Pancreas (tissue), 10 donors: Measurements from ENCODE around the gene CXXC4. TPM values are rescaled to one million over a fixed set of nuclear protein-coding genes. Genes with fewer than 3 reads are reported as not detected.

Experiments used
- ATAC-seq, 4 donors: fragments of 200-7000 bp; cut with Tn5 transposase; one replicate each; pipeline versions ENCODE4 v1.8.0 to v1.9.1; 2020; ENCODE audit warnings: mild to moderate bottlenecking in 4 of 4, moderate library complexity in 4 of 4
- DNase-seq, 6 donors: peaks; one replicate each; pipeline ENCODE4 v3.0.0-alpha.2; 2020
- FAIRE-seq: peaks from 2 replicates; lab custom pipeline; 2012; peaks lifted over from hg19 to GRCh38; lab: Jason Lieb, UNC
- H3K27ac ChIP-seq, 4 donors: fragments of 200-600 bp; sonication (generic); 1 replicate in 3 of 4; 2 replicates in 1 of 4; pipeline versions ENCODE4 v1.5.0 to v1.8.0; 2020
- H3K27me3 ChIP-seq, 4 donors: fragments of 200-600 bp; one replicate each; pipeline ENCODE4 v1.8.0; 2021
- H3K36me3 ChIP-seq, 3 donors: fragments of 200-600 bp; sonication (generic) in 1 of 3; one replicate each; pipeline versions ENCODE4 v1.5.0 to v1.8.0; 2020 to 2021
- H3K4me1 ChIP-seq, 3 donors: fragments of 200-600 bp; one replicate each; pipeline ENCODE4 v1.8.0; 2021
- H3K4me3 ChIP-seq, 4 donors: fragments of 200-600 bp; sonication (generic) in 2 of 4; one replicate each; pipeline versions ENCODE4 v1.5.0 to v1.8.0; 2020 to 2021
- H3K9me3 ChIP-seq, 4 donors: fragments of 200-600 bp; one replicate each; pipeline ENCODE4 v1.8.0; 2021
- WGBS, 2 donors: extraction: QIAGEN DNeasy Blood & Tissue Kit; methylation state at CpG; one replicate each; pipeline ENCODE4 v1.1.7; 2013; 5-methylcytosine and 5-hydroxymethylcytosine counted together
- intact Hi-C, 3 donors: fragments of 100-400 bp; cut with DNase I; formaldehyde crosslinking; loops; one replicate each; pipeline versions ENCODE4 v1.11.1 to v1.14.2; 2022
- polyA plus RNA-seq, 2 donors: library from polyadenylated mRNA; stranded (reverse); fragments of 200-250 nt; gene quantifications; one replicate each; pipeline ENCODE4 v1.2.3, GENCODE V29; 2013
- total RNA-seq, 6 donors: library from RNA; stranded (reverse); fragmentation: NEBNext Ultra II Directional in 4 of 6; extraction: Animal tissue kit (Norgen Biotek cat#: 25700) in 4 of 6; gene quantifications; one replicate each; pipeline versions ENCODE4 v1.2.1 to v1.2.4, GENCODE V29; 2021 to 2023
- TF ChIP-seq, protein P1 (sequence below), 4 donors: fragments of 200-600 bp; sonication (generic) in 3 of 4; IDR thresholded peaks; one replicate each; pipeline versions ENCODE4 v1.5.0 to v1.8.0; 2021; ENCODE audit warnings: antibody characterized with exemption in 4 of 4
- donor health status: healthy with polysubstance abuse.
- donor health status: DM: no; HTN: no; CAD: no; lungs with moderate emphysema.
- donor health status: DM: no; HTN: no; CAD: no.
- donor health status: control.
- donor health status: control.
- donor health status: Bipolar disorder and iron deficiency.
- donor health status: DM: yes; HTN: yes; CAD: no.
- donor health status: DM: no; HTN: no; CAD: no.
- donor health status: DM: no; HTN: no; CAD: no.
- donor health status: DM: yes; HTN: yes; CAD: no.

Gene CXXC4
- total and polyA plus RNA-seq, 8 donors, result 1.6 to 5.9 (median 3.2) TPM

GRCh38 chr4:104490770-104491480 lies 3.8 kb downstream of the CXXC4 start:
- no peaks in the 10 kb centered on the region for H3K9me3 ChIP-seq
- peak overlapping the region; percentile 14 to 92 (median 65) for H3K27ac ChIP-seq
- DNase-seq, result peak; percentile 73 to 93 (median 85)
- peaks cover 0 to 18% (median 6%) of the 10 kb centered on the region in 3 donors for H3K4me1 ChIP-seq
- FAIRE-seq, result no peak
- H3K36me3 ChIP-seq, result no peaks in the 10 kb centered on the region
- intact Hi-C loops, result no loop called here
- 0 to 1% methylated on average over 23 to 43 of the region's 55 CpGs for WGBS, 2 donors
- H3K27me3 ChIP-seq, result no peaks in the 10 kb centered on the region
- H3K4me3 ChIP-seq, result peak overlapping the region; percentile 23 to 60 (median 48)
- peak; percentile 25 to 59 (median 44) for ATAC-seq
- TF ChIP-seq, protein P1, sequence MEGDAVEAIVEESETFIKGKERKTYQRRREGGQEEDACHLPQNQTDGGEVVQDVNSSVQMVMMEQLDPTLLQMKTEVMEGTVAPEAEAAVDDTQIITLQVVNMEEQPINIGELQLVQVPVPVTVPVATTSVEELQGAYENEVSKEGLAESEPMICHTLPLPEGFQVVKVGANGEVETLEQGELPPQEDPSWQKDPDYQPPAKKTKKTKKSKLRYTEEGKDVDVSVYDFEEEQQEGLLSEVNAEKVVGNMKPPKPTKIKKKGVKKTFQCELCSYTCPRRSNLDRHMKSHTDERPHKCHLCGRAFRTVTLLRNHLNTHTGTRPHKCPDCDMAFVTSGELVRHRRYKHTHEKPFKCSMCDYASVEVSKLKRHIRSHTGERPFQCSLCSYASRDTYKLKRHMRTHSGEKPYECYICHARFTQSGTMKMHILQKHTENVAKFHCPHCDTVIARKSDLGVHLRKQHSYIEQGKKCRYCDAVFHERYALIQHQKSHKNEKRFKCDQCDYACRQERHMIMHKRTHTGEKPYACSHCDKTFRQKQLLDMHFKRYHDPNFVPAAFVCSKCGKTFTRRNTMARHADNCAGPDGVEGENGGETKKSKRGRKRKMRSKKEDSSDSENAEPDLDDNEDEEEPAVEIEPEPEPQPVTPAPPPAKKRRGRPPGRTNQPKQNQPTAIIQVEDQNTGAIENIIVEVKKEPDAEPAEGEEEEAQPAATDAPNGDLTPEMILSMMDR (IDR thresholded peaks at IDR 0.05), result no peak

DNA sequence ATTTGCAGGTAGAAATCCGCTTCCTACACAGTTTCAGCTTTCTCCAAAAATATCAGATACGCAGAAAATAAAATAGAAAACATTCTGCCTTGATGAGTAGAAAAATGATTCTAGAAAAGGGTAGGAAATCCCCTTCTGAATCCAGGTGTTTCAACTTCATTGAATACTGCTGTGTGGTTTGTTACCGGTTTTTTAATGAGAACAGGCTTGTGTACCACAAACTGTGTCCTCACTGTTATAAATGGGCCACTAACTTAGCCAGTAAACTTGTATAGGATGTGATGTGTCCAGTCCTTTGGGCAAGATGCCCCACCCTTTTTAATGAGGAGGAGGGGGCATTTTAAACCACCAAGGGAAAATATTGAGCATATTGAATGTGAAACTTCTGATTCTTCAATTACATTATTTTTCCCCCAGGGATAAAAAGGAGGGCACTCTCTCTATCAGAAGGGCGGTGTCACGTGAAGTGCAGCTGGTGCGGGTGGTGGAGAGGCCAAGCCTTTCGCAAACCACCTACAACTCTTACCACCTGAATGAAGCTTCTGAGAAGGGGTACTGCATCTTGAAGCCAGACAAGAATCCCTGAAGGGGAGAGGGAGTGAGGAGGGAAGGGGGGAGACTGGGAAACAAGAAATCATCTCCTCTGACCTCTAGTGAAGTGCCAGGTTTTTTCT lies 4.5 kb downstream of the CXXC4 start:
- H3K4me3 ChIP-seq, result peak overlapping the region; percentile 23 to 60 (median 46)
- no peaks in the 10 kb centered on the region for H3K9me3 ChIP-seq
- ATAC-seq (peak in 3 of 4 donors; percentile 19 to 36 (median 24)), DNase-seq (peak in 5 of 6 donors; percentile 14 to 57 (median 24)), FAIRE-seq (no peak)
- H3K27ac ChIP-seq, result peak overlapping the region in 3 of 4 donors; percentile 38 to 92 (median 92)
- intact Hi-C loops, result no loop called here
- no peaks in the 10 kb centered on the region for H3K27me3 ChIP-seq
- TF ChIP-seq, protein P1 (IDR thresholded peaks at IDR 0.05), result no peak
- WGBS, 2 donors, result 42 to 44% methylated on average over 7 of the region's 7 CpGs
- peaks cover 0 to 18% (median 6%) of the 10 kb centered on the region in 3 donors for H3K4me1 ChIP-seq
- H3K36me3 ChIP-seq, result no peaks in the 10 kb centered on the region

DNA sequence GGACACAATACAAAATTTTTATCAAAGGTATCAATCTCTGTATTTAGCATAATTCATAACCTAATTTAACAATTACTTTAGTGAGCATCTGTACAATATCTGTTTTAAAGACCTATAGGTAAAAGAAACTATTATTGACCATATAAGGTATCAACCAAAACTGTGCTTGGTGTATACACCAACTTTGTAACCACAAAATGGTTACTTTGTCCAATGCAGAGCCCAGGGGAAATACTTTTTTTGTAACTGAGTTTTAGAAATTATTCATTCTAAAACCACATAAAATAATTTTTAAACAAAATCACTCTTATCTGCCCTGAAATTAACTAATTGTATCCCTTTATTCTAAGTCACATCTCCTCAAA lies 5.0 kb downstream of the CXXC4 start:
- Histone ChIP-seq H3K4me3 (no peak overlapping the region), H3K9me3 (no peaks in the 10 kb centered on the region), H3K36me3 (no peaks in the 10 kb centered on the region), H3K4me1 (peaks cover 0 to 18% (median 6%) of the 10 kb centered on the region in 3 donors), H3K27me3 (no peaks in the 10 kb centered on the region), H3K27ac (peak overlapping the region in 2 of 4 donors; percentile 92)
- DNase-seq, result no peak
- no peak for FAIRE-seq
- intact Hi-C loops, result no loop called here
- TF ChIP-seq, protein P1 (IDR thresholded peaks at IDR 0.05), result no peak
- no peak for ATAC-seq

- ATAC-seq (no peak), DNase-seq (no peak), FAIRE-seq (no peak)
- Histone ChIP-seq H3K4me3 (no peak overlapping the region), H3K36me3 (no peaks in the 10 kb centered on the region), H3K4me1 (peaks cover 0 to 16% (median 6%) of the 10 kb centered on the region in 3 donors), H3K9me3 (no peaks in the 10 kb centered on the region), H3K27ac (peak overlapping the region in 1 of 4 donors; percentile 6), H3K27me3 (no peaks in the 10 kb centered on the region)
- 40 to 53% methylated on average over 1 of the region's 1 CpG for WGBS, 2 donors
- intact Hi-C loops, result no loop called here
- TF ChIP-seq, protein P1 (IDR thresholded peaks at IDR 0.05), result no peak
Measured at GRCh38 chr4:104488151-104488550, 6.5 kb downstream of the CXXC4 start.
